GM21737 (cell line): ENCODE measurements around the gene POLD4.

Experiments used
- ATAC-seq: cut with Tn5 transposase; IDR thresholded peaks from one replicate; pipeline ENCODE4 v1.9.1; 2021; ENCODE audit warnings: mild to moderate bottlenecking, moderate library complexity; ENCODE audit not compliant: unreplicated experiment

The POLD4 gene

GRCh38 chr11:67371911-67372320 is 18.6 kb upstream of the POLD4 start:
- ATAC-seq = no peak

DNA sequence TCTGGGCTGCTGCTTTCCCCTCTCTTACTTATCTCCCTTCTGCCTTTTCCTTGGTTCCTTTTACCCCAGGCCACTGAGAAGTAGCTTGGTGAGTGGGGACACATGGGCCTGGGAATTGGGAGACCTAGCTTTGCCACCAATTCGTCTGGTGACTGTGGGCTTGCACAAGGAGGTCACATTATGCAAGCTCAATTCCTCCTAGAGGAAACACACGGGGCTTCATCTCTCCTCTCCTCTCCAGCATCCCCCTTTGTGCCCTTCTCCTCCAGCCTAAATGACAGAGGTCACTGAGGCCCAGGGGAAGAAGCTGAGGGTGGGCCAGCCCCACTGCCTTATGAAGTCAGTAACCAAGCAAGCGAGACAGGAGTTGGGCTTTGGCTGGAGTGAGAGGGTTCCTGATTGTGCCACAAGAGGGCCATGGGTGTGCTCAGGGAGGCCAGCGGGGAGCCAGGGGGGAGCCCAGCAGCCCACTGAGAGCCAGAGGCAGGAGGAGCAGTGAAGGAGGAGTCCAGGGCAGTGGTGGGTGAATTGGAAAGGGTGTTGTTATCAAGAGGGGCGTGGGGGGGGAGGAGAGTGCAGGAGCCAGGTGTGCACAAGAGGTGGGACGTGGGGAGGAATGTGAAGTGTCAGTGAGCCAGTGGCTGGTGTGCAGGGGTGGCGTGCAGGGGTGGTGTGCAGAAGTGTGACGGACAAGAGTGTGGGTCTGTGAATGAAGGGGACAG is 18.0 kb upstream of the POLD4 start:
- no peak for ATAC-seq

- no peak for ATAC-seq
Observed at GRCh38 chr11:67370351-67371076, 17.2 kb upstream of the POLD4 start.

- no peak for ATAC-seq
Observed at GRCh38 chr11:67369801-67370284, 16.5 kb upstream of the POLD4 start.

GRCh38 chr11:67369275-67369674 is 15.9 kb upstream of the POLD4 start:
- ATAC-seq = no peak

GRCh38 chr11:67368621-67369020 is 15.3 kb upstream of the POLD4 start:
- no peak for ATAC-seq

- no peak for ATAC-seq
Observed at GRCh38 chr11:67367761-67368227, 14.4 kb upstream of the POLD4 start.

GRCh38 chr11:67366961-67367760 is 13.8 kb upstream of the POLD4 start:
- ATAC-seq = no peak

- ATAC-seq = no peak
Observed at GRCh38 chr11:67366546-67366945, 13.2 kb upstream of the POLD4 start.

- ATAC-seq = no peak
Observed at GRCh38 chr11:67365736-67366444, 12.5 kb upstream of the POLD4 start.

GRCh38 chr11:67364783-67365722 is 11.7 kb upstream of the POLD4 start:
- ATAC-seq = no peak

- ATAC-seq = no peak
Observed at GRCh38 chr11:67364169-67364568, 10.8 kb upstream of the POLD4 start.

DNA sequence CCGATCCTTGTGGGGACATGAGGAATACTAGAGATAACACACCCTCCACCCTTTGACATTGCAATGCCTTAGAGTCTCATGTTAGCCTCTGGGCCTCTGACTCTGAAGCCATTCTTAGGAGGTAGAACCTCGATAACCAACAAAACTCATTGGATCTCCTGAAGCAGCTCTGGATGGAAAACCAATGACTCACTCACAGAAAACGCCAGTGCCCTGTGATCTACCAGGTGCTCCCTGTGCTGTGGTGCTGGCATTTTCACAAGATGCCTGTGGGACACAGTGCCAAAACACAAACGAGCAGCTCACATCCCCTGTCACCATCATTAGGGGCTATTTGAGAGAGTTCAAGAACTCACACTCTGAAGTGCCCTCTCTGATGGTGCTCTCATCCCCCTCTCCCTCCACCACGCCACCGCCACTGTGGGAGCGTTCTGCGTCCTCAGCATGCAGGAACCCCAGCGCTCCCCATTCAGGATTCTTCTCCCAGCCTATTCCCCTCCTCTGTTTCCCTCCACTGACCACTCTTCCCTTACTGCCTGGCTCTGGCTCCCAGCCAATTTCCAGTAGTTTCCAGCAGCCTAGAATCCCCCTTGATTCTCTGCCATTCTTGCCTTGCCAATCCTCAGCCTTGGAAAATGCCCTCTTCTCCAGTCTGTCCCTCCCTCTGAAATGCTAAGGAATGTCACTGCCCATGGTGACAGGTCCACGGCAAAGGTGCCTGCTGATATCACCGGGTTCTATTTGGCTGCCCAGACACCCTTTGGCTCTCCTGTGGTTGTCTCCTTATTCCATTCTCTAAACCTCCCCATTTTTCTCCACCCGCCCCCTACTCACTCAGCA is 4.7 kb upstream of the POLD4 start:
- ATAC-seq = no peak

DNA sequence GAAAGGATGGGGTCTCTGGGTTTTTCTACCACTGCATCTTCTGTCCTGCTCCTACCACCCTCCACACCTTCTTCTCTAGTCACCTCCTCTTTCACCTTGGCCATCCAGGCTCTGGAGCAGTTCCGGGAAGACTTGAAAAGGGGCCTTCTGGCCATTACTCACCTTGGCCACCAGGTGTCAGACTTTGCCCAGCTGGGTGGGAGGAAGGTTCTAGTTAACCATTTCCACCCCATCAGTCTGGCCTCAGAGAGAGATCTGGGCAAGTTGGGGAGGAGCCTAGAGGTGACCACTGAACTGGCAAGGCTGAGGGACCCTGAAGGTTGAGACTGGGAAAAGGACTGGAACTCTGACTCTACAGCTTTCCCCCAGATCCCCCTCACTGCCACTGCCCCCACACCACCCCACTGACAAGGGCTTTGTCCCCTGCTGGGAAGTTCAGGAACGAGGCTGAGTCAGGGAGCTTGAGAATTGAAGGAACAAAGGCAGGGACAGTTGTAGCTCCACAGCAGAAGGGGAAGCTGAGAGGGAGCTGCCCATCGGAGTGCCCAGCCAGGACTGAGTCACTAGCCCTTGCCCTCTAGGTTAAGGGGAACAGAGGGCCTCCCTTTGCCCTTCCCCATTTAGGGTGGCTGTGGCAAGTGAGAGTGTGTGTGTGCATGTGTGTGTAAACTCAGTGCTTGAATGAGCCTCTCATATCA is 3.7 kb upstream of the POLD4 start:
- no peak for ATAC-seq

DNA sequence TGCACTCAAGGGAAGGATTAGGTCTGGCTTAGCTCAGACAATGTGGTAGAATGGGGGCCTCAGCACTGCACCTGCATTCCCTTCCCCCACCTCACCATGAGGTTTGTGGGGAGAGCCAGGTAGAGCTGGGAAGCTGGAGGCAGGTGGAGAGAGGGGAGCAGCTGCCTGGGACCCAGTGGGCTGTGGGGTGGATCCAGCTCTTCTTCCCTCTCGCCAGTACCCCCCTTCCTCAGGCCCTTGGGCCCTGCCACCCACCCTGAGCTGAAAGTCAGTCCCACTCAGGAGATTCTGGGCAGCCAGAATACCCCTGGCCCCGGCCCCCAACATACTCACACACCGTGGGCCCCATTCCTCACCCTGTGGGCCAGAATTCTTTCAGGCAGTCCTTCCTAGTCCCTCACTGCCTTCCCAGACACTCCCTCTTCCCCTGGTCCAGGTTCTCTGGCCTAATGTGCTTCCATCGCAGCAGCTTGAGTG is 3.1 kb upstream of the POLD4 start:
- no peak for ATAC-seq

DNA sequence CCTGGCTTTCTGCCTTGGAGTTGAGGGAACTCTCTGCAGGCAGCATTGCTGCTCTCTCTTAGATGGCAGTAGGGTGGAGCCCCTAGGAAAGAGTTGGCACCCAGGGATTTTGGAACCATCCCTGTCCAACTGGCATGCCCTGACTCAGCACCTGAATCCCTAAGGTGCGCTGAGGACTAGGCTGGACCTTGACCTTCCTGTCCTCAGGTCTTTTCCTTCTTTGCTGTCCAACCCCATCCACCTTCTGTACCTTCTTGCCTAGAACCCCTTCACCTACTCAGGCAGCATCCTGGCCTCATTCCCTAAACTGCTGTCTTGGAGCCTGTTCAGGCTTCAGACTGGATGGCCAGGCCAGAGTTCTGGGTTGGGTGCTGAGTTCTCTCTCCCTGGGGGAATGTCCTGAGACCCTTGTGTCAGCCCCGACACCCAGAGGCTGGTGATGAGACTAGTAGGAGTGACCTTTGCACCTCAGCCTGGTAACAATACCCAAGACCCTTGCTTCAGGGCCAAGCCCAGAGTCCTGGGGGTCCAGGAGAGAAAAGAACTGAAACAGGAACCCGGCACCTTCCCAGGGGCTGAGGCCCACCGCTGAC is 2.5 kb upstream of the POLD4 start:
- no peak for ATAC-seq

GRCh38 chr11:67355023-67355793 is 1.9 kb upstream of the POLD4 start:
- ATAC-seq = no peak
